Measurements from ENCODE around the gene PCDH1.

- TF ChIP-seq, protein P1, sequence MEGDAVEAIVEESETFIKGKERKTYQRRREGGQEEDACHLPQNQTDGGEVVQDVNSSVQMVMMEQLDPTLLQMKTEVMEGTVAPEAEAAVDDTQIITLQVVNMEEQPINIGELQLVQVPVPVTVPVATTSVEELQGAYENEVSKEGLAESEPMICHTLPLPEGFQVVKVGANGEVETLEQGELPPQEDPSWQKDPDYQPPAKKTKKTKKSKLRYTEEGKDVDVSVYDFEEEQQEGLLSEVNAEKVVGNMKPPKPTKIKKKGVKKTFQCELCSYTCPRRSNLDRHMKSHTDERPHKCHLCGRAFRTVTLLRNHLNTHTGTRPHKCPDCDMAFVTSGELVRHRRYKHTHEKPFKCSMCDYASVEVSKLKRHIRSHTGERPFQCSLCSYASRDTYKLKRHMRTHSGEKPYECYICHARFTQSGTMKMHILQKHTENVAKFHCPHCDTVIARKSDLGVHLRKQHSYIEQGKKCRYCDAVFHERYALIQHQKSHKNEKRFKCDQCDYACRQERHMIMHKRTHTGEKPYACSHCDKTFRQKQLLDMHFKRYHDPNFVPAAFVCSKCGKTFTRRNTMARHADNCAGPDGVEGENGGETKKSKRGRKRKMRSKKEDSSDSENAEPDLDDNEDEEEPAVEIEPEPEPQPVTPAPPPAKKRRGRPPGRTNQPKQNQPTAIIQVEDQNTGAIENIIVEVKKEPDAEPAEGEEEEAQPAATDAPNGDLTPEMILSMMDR (IDR thresholded peaks at IDR 0.05; ENCODE audit: low read depth, low read length) = no peak
- no peak for TF ChIP-seq MYC (IDR thresholded peaks at IDR 0.05; ENCODE audit: low read depth, low read length)
Measured at GRCh38 chr5:141815796-141816180, 62.4 kb downstream of the PCDH1 start.
